Measurements from ENCODE around the gene DYSF.

DYSF gene

DNA sequence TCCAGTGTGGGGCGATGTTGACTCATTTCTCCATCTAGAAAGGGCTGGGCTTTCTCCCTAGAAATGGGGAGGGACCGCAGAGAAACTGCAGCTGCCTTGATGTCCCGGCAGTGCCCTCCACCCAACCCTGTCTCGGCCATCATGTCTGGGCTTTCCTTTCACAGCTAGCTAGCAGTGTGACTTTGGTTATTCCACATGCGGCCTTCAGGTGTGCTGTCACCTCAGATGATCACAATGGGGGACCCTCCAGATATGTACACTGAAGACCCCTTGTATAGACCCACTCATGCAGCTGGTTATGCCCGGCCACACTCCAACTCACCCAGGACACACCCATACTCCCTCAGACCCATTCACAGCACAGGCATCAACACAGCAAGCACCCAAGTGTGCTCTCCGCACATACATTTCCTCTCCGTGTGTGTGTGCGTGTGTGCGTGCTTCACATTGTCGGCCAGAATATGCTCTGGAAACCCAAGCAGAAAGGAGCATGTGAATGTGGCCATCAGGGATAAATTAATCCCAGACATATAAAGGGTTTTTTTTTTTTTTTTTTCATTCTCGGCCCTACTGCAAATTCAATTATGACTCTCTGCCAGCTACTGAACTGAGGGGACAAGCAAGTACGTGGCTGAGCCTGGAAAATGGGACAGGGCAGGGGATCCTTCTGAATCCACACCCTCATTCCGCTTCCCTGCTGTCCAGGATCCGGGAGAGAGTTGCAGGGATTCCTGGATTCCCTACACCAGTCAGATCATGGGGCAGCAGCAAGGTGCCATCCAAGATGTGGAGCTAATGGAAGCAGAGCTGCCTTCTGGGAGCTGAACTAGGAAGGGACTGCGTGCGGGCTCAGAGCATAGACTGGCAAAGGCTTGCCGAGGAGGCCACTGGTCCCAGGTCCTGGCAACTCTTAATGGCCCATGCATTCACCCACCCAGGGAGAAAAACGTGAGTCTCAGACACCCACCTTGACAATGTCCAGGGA is 240.2 kb downstream of the DYSF start:
- H3K4me3 ChIP-seq (ENCODE audit: low read length, poor library complexity, severe bottlenecking), result no peak overlapping the region
- no peaks in the 10 kb centered on the region for H3K9me2 ChIP-seq (replicated peaks; ENCODE audit: low read depth, low read length)
- H3K79me2 ChIP-seq (ENCODE audit: insufficient read depth, low read length), result no peaks in the 10 kb centered on the region
- no peaks in the 10 kb centered on the region for H3F3A ChIP-seq (ENCODE audit: low read depth)
- no peaks in the 10 kb centered on the region for H3K27me3 ChIP-seq (ENCODE audit: insufficient read depth, low read length, poor library complexity, severe bottlenecking)
- H3K36me3 ChIP-seq (ENCODE audit: insufficient read depth, low read length), result no peaks in the 10 kb centered on the region
- no peak overlapping the region for H3K9ac ChIP-seq (ENCODE audit: low read depth, low read length, poor library complexity, severe bottlenecking)
- H3K4me1 ChIP-seq (ENCODE audit: insufficient read depth, low read length, poor library complexity, severe bottlenecking), result no peaks in the 10 kb centered on the region
- TF ChIP-seq, protein P1, sequence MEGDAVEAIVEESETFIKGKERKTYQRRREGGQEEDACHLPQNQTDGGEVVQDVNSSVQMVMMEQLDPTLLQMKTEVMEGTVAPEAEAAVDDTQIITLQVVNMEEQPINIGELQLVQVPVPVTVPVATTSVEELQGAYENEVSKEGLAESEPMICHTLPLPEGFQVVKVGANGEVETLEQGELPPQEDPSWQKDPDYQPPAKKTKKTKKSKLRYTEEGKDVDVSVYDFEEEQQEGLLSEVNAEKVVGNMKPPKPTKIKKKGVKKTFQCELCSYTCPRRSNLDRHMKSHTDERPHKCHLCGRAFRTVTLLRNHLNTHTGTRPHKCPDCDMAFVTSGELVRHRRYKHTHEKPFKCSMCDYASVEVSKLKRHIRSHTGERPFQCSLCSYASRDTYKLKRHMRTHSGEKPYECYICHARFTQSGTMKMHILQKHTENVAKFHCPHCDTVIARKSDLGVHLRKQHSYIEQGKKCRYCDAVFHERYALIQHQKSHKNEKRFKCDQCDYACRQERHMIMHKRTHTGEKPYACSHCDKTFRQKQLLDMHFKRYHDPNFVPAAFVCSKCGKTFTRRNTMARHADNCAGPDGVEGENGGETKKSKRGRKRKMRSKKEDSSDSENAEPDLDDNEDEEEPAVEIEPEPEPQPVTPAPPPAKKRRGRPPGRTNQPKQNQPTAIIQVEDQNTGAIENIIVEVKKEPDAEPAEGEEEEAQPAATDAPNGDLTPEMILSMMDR (conservative IDR thresholded peaks at IDR 0.05; ENCODE audit: low read length), result no peak
- TF ChIP-seq EZH2phosphoT487 (IDR thresholded peaks at IDR 0.05; ENCODE audit: borderline replicate concordance), result no peak
- H4K20me1 ChIP-seq (ENCODE audit: insufficient read depth, low read length, poor library complexity, severe bottlenecking), result no peaks in the 10 kb centered on the region
- H2AFZ ChIP-seq (ENCODE audit: low read length), result no peak overlapping the region
- no peaks in the 10 kb centered on the region for H3K9me3 ChIP-seq (ENCODE audit: insufficient read depth, low read depth, low read length)
- H3K4me2 ChIP-seq (ENCODE audit: low read depth, low read length, poor library complexity, severe bottlenecking), result no peak overlapping the region

DNA sequence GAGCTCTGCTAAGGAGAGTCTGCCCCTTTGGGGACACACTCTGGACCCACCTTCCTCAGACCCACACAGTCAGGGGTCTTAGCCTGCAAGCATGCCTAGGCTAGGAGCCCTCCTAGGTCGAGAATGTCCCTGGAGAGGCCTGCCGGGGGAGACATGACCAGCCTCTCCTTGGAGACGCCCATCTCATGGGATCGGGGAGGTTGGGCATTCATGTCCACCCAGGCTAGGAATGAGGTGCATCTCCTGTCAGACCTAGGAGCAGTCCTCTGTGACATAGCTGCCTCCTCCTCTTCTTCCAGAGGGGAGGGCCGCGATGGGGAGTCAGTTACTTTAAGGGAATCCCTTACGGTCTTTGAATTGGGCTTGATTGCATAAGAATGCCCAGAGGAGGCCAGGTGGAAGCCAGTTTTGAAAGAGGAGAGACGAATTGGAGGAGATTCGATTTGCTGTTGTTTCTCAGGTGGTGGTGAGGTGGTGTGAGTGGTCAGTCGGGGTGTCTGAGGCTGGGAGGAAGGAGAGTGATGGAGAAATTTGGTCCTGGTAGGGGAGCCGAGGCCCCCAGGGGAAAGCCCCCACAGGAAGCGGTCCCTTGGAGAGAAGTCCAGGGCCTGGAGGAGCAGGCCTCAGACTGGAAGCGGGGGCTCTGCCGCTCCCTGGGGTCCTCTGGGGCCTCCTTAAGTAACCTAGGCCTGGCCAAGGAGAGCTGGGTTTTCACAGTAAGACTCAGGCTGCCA is 241.3 kb downstream of the DYSF start:
- Histone ChIP-seq H3K4me2 (ENCODE audit: low read depth, low read length, poor library complexity, severe bottlenecking) (no peak overlapping the region), H3K9me2 (replicated peaks; ENCODE audit: low read depth, low read length) (no peaks in the 10 kb centered on the region), H3F3A (ENCODE audit: low read depth) (no peaks in the 10 kb centered on the region), H3K4me3 (ENCODE audit: low read length, poor library complexity, severe bottlenecking) (no peak overlapping the region), H3K4me1 (ENCODE audit: insufficient read depth, low read length, poor library complexity, severe bottlenecking) (no peaks in the 10 kb centered on the region), H3K9me3 (ENCODE audit: insufficient read depth, low read depth, low read length) (no peaks in the 10 kb centered on the region), H3K9ac (ENCODE audit: low read depth, low read length, poor library complexity, severe bottlenecking) (no peak overlapping the region), H2AFZ (ENCODE audit: low read length) (no peak overlapping the region), H4K20me1 (ENCODE audit: insufficient read depth, low read length, poor library complexity, severe bottlenecking) (no peaks in the 10 kb centered on the region), H3K36me3 (ENCODE audit: insufficient read depth, low read length) (no peaks in the 10 kb centered on the region), H3K27me3 (ENCODE audit: insufficient read depth, low read length, poor library complexity, severe bottlenecking) (no peaks in the 10 kb centered on the region), H3K79me2 (ENCODE audit: insufficient read depth, low read length) (no peaks in the 10 kb centered on the region)
- TF ChIP-seq, protein P1 (conservative IDR thresholded peaks at IDR 0.05; ENCODE audit: low read length), result no peak
- no peak for TF ChIP-seq EZH2phosphoT487 (IDR thresholded peaks at IDR 0.05; ENCODE audit: borderline replicate concordance)

DNA sequence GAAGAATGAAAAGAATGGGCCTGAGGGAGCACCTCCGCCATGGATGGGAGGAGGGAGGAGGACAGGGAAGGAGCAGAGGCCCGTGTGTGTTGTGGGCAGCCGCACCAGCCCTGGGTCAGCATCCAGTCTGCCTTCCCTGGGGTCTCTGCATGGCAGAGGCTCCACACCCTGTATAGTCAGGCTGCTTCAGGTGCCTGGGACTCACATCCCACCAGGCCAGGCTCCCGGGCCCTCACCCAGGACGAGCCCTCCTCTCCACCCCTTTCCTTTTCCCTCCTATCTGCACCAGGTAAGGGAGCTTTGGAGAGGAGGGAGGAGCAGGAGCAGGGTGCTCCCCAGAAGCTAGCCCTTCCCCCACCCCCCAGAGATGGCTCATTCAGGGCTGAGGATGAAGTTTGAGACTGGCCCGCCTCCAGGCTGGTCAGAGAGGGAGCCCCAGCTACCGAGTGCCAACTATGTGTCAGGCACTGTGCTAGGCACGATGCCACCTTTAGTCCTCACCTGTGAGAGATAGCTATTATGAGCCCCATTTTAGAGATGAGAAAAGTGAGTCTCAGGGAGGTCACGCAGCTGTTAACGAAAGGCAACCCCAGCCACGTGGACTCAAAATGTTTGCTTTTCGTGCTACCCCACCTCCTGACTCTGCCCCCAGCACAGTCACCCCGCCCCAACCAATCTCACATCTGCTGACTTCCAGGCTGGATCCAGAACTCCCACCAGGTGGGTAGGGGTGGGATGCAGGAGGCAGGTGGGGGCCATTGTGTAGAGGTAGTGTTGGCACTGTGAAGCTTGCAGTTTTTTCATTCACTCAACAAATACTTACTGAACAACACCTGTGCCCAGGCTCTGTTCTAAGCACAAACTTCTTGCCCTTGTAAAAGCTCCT is 242.1 kb downstream of the DYSF start:
- Histone ChIP-seq H2AFZ (ENCODE audit: low read length) (no peak overlapping the region), H3K9me2 (replicated peaks; ENCODE audit: low read depth, low read length) (no peaks in the 10 kb centered on the region), H3F3A (ENCODE audit: low read depth) (no peaks in the 10 kb centered on the region), H3K27me3 (ENCODE audit: insufficient read depth, low read length, poor library complexity, severe bottlenecking) (no peaks in the 10 kb centered on the region), H3K79me2 (ENCODE audit: insufficient read depth, low read length) (no peaks in the 10 kb centered on the region), H3K36me3 (ENCODE audit: insufficient read depth, low read length) (no peaks in the 10 kb centered on the region), H3K4me3 (ENCODE audit: low read length, poor library complexity, severe bottlenecking) (no peak overlapping the region), H3K9me3 (ENCODE audit: insufficient read depth, low read depth, low read length) (no peaks in the 10 kb centered on the region), H3K4me1 (ENCODE audit: insufficient read depth, low read length, poor library complexity, severe bottlenecking) (no peaks in the 10 kb centered on the region), H3K4me2 (ENCODE audit: low read depth, low read length, poor library complexity, severe bottlenecking) (no peak overlapping the region), H4K20me1 (ENCODE audit: insufficient read depth, low read length, poor library complexity, severe bottlenecking) (no peaks in the 10 kb centered on the region), H3K9ac (ENCODE audit: low read depth, low read length, poor library complexity, severe bottlenecking) (no peak overlapping the region)
- no peak for TF ChIP-seq EZH2phosphoT487 (IDR thresholded peaks at IDR 0.05; ENCODE audit: borderline replicate concordance)
- TF ChIP-seq, protein P1 (conservative IDR thresholded peaks at IDR 0.05; ENCODE audit: low read length), result no peak
